Spinal cord (tissue), 10 donors: Measurements from ENCODE around the gene PTPRF. TPM values are rescaled to one million over a fixed set of nuclear protein-coding genes. Genes with fewer than 3 reads are reported as not detected.
"Not testable (repeated sequence)": the region's sequence is repeated elsewhere in the genome, so short reads cannot be mapped to it uniquely, and the experiment has no call there.

ENCODE experiments used
- DNase-seq, 6 donors: peaks; one replicate each; pipeline versions ENCODE4 v3.0.0 to v3.0.0-alpha.2; 2013 to 2015; ENCODE audit warnings: low spot score in 6 of 6, low read depth in 4 of 6
- H3K27ac ChIP-seq: one replicate; pipeline ENCODE4 v1.5.1; 2013; ENCODE audit warnings: low read depth, low read length, control low read depth
- H3K27me3 ChIP-seq: one replicate; pipeline ENCODE4 v1.6.1; 2013; ENCODE audit warnings: low read length; ENCODE audit not compliant: control insufficient read depth, insufficient read depth
- H3K36me3 ChIP-seq: one replicate; pipeline ENCODE4 v1.6.1; 2013; ENCODE audit warnings: low read length; ENCODE audit not compliant: control insufficient read depth, insufficient read depth
- H3K4me1 ChIP-seq: one replicate; pipeline ENCODE4 v1.6.1; 2013; ENCODE audit warnings: low read length; ENCODE audit not compliant: control insufficient read depth, insufficient read depth
- H3K4me3 ChIP-seq: one replicate; pipeline ENCODE4 v1.5.1; 2013; ENCODE audit warnings: low read depth, low read length, control low read depth
- H3K9me3 ChIP-seq: one replicate; pipeline ENCODE4 v1.6.1; 2013; ENCODE audit warnings: low read length; ENCODE audit not compliant: control insufficient read depth, insufficient read depth
- WGBS: methylation state at CpG from one replicate; pipeline ENCODE4 v1.1.5; 2013; ENCODE audit warnings: missing lambda C conversion rate; ENCODE audit not compliant: insufficient coverage; 5-methylcytosine and 5-hydroxymethylcytosine counted together
- polyA plus RNA-seq, 2 donors: library from polyadenylated mRNA; unstranded; fragments of 120-200 nt; gene quantifications; one replicate each; pipeline ENCODE4 v1.2.1, GENCODE V29; 2013; ENCODE audit not compliant: insufficient read length in 2 of 2
- total RNA-seq, 2 donors: library from RNA; depleted of rRNA in 1 of 2; stranded (reverse); fragments of 120-200 nt in 1 of 2; fragments of >200 nt in 1 of 2; gene quantifications; one replicate each; pipeline versions ENCODE4 v1.2.3 to v1.2.4, GENCODE V29; 2013 to 2014
- donor health status: healthy.

Gene PTPRF
- total and polyA plus RNA-seq, 4 donors = 51.0 to 114 (median 92.4) TPM

DNA sequence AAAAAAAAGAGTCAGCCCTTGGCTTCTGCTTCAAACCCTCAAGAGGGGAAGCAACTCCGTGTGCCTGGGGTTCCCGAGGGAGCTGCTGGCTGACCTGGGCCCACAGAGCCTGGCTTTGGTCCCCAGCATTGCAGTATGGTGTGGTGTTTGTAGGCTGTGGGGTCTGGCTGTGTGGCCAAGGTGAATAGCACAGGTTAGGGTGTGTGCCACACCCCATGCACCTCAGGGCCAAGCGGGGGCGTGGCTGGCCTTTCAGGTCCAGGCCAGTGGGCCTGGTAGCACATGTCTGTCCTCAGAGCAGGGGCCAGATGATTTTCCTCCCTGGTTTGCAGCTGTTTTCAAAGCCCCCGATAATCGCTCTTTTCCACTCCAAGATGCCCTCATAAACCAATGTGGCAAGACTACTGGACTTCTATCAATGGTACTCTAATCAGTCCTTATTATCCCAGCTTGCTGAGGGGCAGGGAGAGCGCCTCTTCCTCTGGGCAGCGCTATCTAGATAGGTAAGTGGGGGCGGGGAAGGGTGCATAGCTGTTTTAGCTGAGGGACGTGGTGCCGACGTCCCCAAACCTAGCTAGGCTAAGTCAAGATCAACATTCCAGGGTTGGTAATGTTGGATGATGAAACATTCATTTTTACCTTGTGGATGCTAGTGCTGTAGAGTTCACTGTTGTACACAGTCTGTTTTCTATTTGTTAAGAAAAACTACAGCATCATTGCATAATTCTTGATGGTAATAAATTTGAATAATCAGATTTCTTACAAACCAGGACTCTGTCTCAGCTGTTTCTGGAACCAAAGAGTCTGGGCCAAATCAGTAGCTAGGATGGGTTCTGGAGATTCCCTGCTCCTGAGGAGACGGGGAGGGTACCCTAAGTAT lies 92.5 kb downstream of the PTPRF start:
- Histone ChIP-seq H3K27ac (no peak overlapping the region), H3K27me3 (no peaks in the 10 kb centered on the region), H3K4me3 (no peak overlapping the region), H3K9me3 (no peaks in the 10 kb centered on the region), H3K4me1 (no peaks in the 10 kb centered on the region), H3K36me3 (peaks cover 69% of the 10 kb centered on the region)
- WGBS = 91% methylated on average over 7 of the region's 13 CpGs
- DNase-seq = no peak

DNA sequence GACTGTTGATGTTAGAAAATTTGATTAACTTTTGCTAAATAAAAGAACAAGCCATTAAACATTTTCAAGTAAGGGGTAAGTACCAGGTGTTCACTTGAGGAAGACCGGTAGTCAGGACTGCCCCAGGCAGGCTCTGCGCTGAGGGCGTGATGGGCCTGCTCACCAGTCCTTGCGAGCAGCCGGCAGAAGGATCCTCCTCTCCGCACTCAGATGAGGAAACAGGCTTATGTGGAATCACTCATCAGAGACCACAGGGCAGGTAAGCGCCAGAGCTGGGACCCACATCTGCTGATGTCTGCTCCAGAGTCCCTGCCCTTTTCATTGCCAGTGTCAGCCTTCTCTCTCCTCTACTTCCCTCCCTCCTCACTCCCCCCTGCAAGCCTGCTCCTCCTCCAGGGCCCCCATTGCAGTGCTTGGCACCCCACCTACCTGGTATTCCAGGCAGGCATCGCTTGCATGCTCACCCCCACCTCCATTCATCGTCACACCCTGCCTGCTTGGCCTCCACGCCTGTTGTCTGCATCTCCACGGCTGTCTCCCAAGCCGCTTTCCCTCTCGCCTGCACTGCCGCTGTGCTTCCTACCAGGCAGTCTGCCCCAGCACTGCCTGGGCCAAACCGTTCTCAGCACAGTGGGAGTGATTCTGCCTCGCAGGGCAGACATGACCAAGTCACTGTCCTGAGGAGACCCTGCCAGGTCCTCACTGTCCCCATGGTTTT lies 94.5 kb downstream of the PTPRF start:
- Histone ChIP-seq H3K27me3 (no peaks in the 10 kb centered on the region), H3K4me3 (no peak overlapping the region), H3K4me1 (no peaks in the 10 kb centered on the region), H3K36me3 (peaks cover 48% of the 10 kb centered on the region), H3K27ac (no peak overlapping the region), H3K9me3 (no peaks in the 10 kb centered on the region)
- 87% methylated on average over 16 of the region's 16 CpGs for WGBS
- DNase-seq = no peak

GRCh38 chr1:43632135-43632670 lies 101.5 kb downstream of the PTPRF start:
- Histone ChIP-seq H3K4me3 (no peak overlapping the region), H3K4me1 (no peaks in the 10 kb centered on the region), H3K27ac (no peak overlapping the region), H3K36me3 (no peaks in the 10 kb centered on the region), H3K9me3 (no peaks in the 10 kb centered on the region), H3K27me3 (no peaks in the 10 kb centered on the region)
- 63% methylated on average over 3 of the region's 4 CpGs for WGBS
- DNase-seq = no peak

DNA sequence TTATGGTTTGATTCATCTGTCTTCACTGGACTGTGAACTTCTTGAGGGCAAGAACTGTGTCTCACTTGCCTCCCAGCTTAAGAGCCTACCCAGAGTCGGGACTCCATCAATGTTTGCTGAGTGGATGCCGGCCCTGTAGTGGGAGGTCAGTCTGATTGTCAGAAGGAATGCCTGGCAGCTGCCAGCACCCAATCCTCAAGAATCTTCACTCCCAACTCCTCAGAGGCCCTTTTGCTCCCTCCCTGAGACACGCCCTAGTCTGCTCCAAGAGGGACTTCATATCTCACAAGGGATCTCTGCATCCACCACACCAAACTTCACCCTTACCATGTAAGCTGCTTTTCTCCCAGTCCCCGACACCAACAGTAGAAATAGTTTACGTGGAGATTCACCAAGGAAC lies 104.0 kb downstream of the PTPRF start:
- no peak overlapping the region for H3K4me3 ChIP-seq
- no peaks in the 10 kb centered on the region for H3K27me3 ChIP-seq
- no peaks in the 10 kb centered on the region for H3K36me3 ChIP-seq
- H3K9me3 ChIP-seq = no peaks in the 10 kb centered on the region
- no peak for DNase-seq
- WGBS = 67% methylated on average over 1 of the region's 5 CpGs
- H3K4me1 ChIP-seq = no peaks in the 10 kb centered on the region
- no peak overlapping the region for H3K27ac ChIP-seq

DNA sequence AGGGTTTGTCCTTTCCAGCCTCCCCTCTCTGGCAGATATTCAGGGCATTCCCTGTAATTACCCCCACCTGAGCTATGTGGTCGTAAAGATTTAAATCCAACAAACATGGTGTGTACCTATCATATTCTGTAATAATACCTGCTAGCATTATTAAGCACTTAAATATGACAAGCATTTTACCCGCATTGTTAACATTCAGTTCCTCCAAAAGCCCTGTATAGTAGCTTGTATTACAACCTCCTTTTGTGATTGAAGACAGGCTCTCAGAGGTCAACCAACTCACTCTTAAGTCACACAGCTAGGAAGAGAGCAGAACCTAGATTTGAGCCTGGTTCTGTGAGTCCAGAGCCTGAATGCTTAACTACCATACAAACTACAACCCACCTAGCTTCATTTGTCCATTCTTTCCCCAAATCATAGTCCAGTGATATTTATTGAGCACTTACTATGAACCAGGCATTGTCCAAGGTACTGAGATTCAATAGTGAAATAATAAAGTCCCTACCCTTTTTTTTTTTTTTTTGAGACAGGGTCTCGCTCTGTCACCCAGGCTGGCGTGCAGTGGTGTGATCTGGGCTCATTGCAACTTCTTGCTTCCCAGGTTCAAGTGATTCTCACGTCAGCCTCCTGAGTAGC lies 105.4 kb downstream of the PTPRF start:
- Histone ChIP-seq H3K27me3 (no peaks in the 10 kb centered on the region), H3K36me3 (no peaks in the 10 kb centered on the region), H3K27ac (no peak overlapping the region), H3K4me3 (no peak overlapping the region), H3K4me1 (no peaks in the 10 kb centered on the region), H3K9me3 (no peaks in the 10 kb centered on the region)
- no peak for DNase-seq
- WGBS = 88% methylated on average over 3 of the region's 5 CpGs

DNA sequence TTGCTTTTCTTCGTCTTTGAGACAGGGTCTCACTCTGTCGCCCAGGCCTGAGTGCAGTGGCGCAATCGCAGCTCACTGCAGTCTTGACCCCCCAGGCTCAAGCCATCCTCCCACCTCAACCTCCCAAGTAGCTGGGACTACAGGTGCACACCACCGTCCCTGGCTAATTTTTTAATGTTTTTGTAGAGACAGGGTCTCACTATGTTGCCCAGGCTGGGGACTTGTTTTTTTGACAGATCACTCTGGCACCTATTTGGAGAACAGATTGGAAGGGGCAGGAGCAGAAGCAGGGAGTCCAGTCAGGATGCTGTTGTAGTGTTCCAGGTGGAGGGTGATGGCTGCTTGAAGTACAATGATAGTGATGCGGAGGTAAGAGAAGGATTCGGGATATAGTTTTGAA lies 106.6 kb downstream of the PTPRF start:
- no peak overlapping the region for H3K4me3 ChIP-seq
- no peaks in the 10 kb centered on the region for H3K9me3 ChIP-seq
- no peaks in the 10 kb centered on the region for H3K36me3 ChIP-seq
- WGBS = 97% methylated on average over 6 of the region's 7 CpGs
- H3K27me3 ChIP-seq = no peaks in the 10 kb centered on the region
- no peaks in the 10 kb centered on the region for H3K4me1 ChIP-seq
- DNase-seq = no peak
- no peak overlapping the region for H3K27ac ChIP-seq

DNA sequence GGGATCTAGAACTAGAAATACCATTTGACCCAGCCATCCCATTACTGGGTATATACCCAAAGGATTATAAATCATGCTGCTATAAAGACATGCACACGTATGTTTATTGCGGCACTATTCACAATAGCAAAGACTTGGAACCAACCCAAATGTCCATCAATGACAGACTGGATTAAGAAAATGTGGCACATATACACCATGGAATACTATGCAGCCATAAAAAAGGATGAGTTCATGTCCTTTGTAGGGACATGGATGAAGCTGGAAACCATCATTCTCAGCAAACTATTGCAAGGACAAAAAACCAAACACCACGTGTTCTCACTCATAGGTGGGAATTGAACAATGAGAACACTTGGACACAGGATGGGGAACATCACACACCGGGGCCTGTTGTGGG lies 107.7 kb downstream of the PTPRF start:
- H3K4me1 ChIP-seq = not testable (repeated sequence)
- WGBS = no CpG with 5 or more reads among the region's 4 CpGs

GRCh38 chr1:43639976-43640794 lies 109.5 kb downstream of the PTPRF start:
- H3K9me3 ChIP-seq = no peaks in the 10 kb centered on the region
- H3K27me3 ChIP-seq = no peaks in the 10 kb centered on the region
- no peak overlapping the region for H3K27ac ChIP-seq
- H3K4me1 ChIP-seq = no peaks in the 10 kb centered on the region
- WGBS = no CpG with 5 or more reads among the region's 5 CpGs
- H3K4me3 ChIP-seq = no peak overlapping the region
- no peaks in the 10 kb centered on the region for H3K36me3 ChIP-seq
- DNase-seq = no peak

More for the DNA sequence above, 107.7 kb downstream of the PTPRF start:
- not testable (repeated sequence) for H3K27me3 ChIP-seq, H3K36me3 ChIP-seq, H3K27ac ChIP-seq, H3K9me3 ChIP-seq, DNase-seq, H3K4me3 ChIP-seq

GRCh38 chr1:43644558-43644957 lies 113.9 kb downstream of the PTPRF start:
- DNase-seq = no peak
- no CpG with 5 or more reads among the region's 1 CpG for WGBS
- Histone ChIP-seq H3K27ac (no peak overlapping the region), H3K4me3 (no peak overlapping the region), H3K36me3 (no peaks in the 10 kb centered on the region), H3K9me3 (no peaks in the 10 kb centered on the region), H3K4me1 (peaks cover 6% of the 10 kb centered on the region), H3K27me3 (no peaks in the 10 kb centered on the region)
